IPS-15b (cell line): ENCODE measurements around the gene EXOC1L.
"Not testable (repeated sequence)": the region's sequence is repeated elsewhere in the genome, so short reads cannot be mapped to it uniquely, and the experiment has no call there.

Experiments
- H3K27me3 ChIP-seq: one replicate; pipeline ENCODE4 v1.6.1; 2013; ENCODE audit warnings: low read length; ENCODE audit not compliant: control insufficient read depth, insufficient read depth
- H3K36me3 ChIP-seq: one replicate; pipeline ENCODE4 v1.6.1; 2013; ENCODE audit warnings: low read length; ENCODE audit not compliant: control insufficient read depth, insufficient read depth
- H3K4me1 ChIP-seq: one replicate; pipeline ENCODE4 v1.6.1; 2013; ENCODE audit warnings: mild to moderate bottlenecking, low read length; ENCODE audit not compliant: control insufficient read depth, insufficient read depth
- H3K4me3 ChIP-seq: one replicate; pipeline ENCODE4 v1.5.1; 2013; ENCODE audit warnings: low read depth, low read length
- H3K9ac ChIP-seq: one replicate; pipeline ENCODE4 v1.6.1; 2013; ENCODE audit warnings: low read depth, mild to moderate bottlenecking, low read length
- H3K9me3 ChIP-seq: one replicate; pipeline ENCODE4 v1.6.1; 2013; ENCODE audit warnings: mild to moderate bottlenecking, low read length; ENCODE audit not compliant: control insufficient read depth, insufficient read depth

EXOC1L gene

DNA sequence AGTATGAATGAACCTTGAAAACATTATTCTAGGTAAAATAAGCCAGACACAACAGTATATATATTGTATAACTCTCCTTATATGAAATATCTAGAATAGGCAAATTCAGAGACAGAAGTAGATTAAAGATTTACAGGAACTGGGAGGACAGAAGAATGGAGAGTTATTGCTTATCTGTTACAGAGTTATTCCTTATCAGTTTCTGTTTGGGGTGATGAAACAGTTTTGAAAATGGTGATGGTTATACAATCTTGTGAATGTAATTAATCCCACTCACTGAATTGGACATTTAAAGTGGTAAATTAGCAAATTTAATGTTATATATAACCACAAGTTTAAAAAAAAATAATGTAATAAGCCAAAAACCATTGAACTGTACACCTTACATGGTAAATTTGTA, 19.4 kb downstream of the EXOC1L start:
- H3K4me3 ChIP-seq, result no peak overlapping the region
- no peaks in the 10 kb centered on the region for H3K27me3 ChIP-seq
- no peaks in the 10 kb centered on the region for H3K9me3 ChIP-seq
- H3K4me1 ChIP-seq, result no peaks in the 10 kb centered on the region
- no peak overlapping the region for H3K9ac ChIP-seq
- no peaks in the 10 kb centered on the region for H3K36me3 ChIP-seq

GRCh38 chr4:55840956-55841355, 21.4 kb downstream of the EXOC1L start:
- no peaks in the 10 kb centered on the region for H3K4me1 ChIP-seq
- H3K9ac ChIP-seq, result no peak overlapping the region
- no peaks in the 10 kb centered on the region for H3K36me3 ChIP-seq
- H3K9me3 ChIP-seq, result no peaks in the 10 kb centered on the region
- no peaks in the 10 kb centered on the region for H3K27me3 ChIP-seq
- no peak overlapping the region for H3K4me3 ChIP-seq

DNA sequence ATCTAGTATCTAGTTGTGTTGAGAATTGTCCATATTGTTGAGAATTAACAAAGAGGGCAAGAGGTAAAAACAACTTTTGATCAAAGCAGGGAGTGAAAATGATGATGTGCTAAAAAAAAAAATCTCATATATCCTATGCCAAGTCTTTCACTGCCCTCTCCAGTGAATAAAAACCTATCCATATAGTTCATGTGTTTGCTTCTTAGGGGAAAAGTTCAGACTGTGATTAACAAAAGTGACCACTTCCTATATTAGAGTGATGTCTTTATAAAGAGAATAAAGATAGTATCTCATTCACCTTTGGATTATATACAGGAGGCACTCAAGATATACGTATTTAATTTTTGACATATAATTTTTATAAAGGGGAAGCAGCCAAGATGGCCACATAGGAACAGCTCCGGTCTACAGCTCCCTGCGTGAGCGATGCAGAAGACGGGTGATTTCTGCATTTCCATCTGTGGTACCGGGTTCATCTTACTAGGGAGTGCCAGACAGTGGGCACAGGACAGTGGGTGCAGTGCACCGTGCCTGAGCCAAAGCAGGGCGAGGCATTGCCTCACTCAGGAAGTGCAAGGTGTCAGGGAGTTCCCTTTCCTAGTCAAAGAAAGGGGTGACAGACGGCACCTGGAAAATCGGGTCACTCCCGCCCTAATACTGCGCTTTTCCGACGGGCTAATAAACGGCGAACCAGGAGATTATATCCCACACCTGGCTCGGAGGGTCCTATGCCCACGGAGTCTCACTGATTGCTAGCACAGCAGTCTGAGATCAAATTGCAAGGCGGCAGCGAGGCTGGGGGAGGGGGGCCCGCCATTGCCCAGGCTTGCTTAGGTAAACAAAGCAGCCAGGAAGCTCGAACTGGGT, 22.0 kb downstream of the EXOC1L start:
- H3K4me3 ChIP-seq, result peak overlapping the region; percentile 56
- H3K9me3 ChIP-seq, H3K4me1 ChIP-seq, H3K36me3 ChIP-seq, H3K27me3 ChIP-seq: not testable (repeated sequence)
- H3K9ac ChIP-seq, result peak overlapping the region; percentile 47

GRCh38 chr4:55842312-55842711, 22.7 kb downstream of the EXOC1L start:
- H3K4me1 ChIP-seq, H3K27me3 ChIP-seq, H3K9me3 ChIP-seq, H3K36me3 ChIP-seq, H3K9ac ChIP-seq, H3K4me3 ChIP-seq: not testable (repeated sequence)

DNA sequence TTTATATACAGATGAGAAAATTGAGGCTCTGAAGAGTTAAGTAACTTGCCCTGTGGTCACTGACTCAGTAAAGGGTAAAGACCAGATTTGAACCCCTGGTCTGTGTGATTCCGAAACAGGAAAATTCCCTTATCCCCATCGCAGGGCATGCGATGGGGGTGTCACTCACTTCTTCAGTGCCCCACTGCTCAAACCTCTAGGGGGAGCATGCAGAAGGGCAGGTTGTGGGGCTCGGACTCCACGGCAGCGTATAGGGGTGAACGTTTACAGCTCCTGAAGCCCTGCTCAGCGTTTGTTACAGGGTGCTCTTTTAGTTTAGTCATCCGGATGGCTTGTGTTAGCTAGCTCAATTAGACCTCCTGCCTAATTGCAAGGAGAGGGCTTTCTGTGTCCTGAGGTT, 30.1 kb downstream of the EXOC1L start:
- Histone ChIP-seq H3K9me3 (no peaks in the 10 kb centered on the region), H3K4me1 (peaks cover 2% of the 10 kb centered on the region), H3K36me3 (no peaks in the 10 kb centered on the region), H3K9ac (no peak overlapping the region), H3K27me3 (no peaks in the 10 kb centered on the region), H3K4me3 (no peak overlapping the region)

GRCh38 chr4:55851885-55852284, 32.3 kb downstream of the EXOC1L start:
- H3K4me3 ChIP-seq, result no peak overlapping the region

DNA sequence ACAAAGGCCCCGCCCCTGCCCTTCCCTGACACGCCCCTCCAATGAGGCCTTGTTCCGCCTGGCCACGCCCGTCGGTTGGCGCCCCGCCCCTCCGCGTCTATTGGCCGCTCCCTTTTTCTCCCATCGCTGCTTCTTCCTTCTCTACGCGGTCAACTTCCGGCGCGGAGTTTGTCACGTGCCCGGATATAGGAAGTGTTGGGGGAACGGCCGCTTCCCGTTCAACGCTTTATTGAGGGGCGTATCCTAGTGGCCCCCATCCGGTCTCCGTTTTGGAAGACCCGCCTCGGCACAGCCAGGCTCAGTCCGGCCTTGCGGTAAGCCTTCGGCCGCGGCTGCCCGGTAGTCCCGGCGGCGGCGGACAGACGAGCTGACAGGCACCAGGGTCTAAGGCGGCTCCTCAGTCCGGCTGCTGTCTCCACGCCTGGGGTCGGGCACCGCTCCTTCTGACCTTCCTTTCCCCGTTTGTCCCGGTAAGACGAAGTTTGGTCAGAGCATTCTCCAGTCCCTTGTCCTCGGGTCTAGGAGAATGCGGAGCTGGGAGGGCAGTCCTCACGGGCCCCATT, 34.0 kb downstream of the EXOC1L start, which contains the start of gene EXOC1:
EXOC1 (plus strand) TSS at position 165 of the 563 bp plus-strand sequence. CDS start 4,676 bp downstream, outside the sequence.
- H3K9me3 ChIP-seq, result no peaks in the 10 kb centered on the region
- peaks cover 2% of the 10 kb centered on the region for H3K4me1 ChIP-seq
- peak within 1 kb of the TSS; percentile 87 for H3K4me3 ChIP-seq
- peak within 1 kb of the TSS; percentile 47 for H3K9ac ChIP-seq
- H3K36me3 ChIP-seq, result no peaks in the 10 kb centered on the region
- H3K27me3 ChIP-seq, result no peaks in the 10 kb centered on the region

More at GRCh38 chr4:55851885-55852284, 32.3 kb downstream of the EXOC1L start:
- H3K9ac ChIP-seq, result no peak overlapping the region
- H3K4me1 ChIP-seq, result peaks cover 2% of the 10 kb centered on the region
- H3K36me3 ChIP-seq, result no peaks in the 10 kb centered on the region
- no peaks in the 10 kb centered on the region for H3K9me3 ChIP-seq
- no peaks in the 10 kb centered on the region for H3K27me3 ChIP-seq

GRCh38 chr4:55854129-55854528, 34.5 kb downstream of the EXOC1L start:
- peaks cover 2% of the 10 kb centered on the region for H3K4me1 ChIP-seq
- H3K9ac ChIP-seq, result no peak overlapping the region
- no peaks in the 10 kb centered on the region for H3K9me3 ChIP-seq
- H3K27me3 ChIP-seq, result no peaks in the 10 kb centered on the region
- peak overlapping the region; percentile 87 for H3K4me3 ChIP-seq
- no peaks in the 10 kb centered on the region for H3K36me3 ChIP-seq

DNA sequence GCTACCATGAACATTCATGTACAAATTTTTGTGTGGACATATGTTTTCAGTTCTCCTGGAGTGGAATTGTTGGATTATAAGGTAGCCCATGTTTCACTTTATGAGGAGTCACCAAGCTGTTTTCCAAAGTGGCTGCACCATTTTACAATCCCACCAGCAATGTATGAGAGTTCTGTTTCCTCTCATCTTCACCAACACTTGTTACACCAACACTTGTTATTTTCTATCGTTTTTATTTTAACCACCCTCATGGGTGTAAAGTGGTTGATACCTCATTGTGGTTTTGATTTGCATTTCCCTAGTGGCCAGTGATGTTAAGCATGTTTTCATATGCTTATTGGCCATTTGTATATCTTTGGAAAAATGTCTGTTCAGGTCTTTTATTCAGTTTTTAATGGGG, 38.0 kb downstream of the EXOC1L start:
- peaks cover 2% of the 10 kb centered on the region for H3K4me1 ChIP-seq
- no peaks in the 10 kb centered on the region for H3K36me3 ChIP-seq
- no peaks in the 10 kb centered on the region for H3K9me3 ChIP-seq
- H3K27me3 ChIP-seq, result no peaks in the 10 kb centered on the region
- H3K9ac ChIP-seq, result no peak overlapping the region
- H3K4me3 ChIP-seq, result no peak overlapping the region

DNA sequence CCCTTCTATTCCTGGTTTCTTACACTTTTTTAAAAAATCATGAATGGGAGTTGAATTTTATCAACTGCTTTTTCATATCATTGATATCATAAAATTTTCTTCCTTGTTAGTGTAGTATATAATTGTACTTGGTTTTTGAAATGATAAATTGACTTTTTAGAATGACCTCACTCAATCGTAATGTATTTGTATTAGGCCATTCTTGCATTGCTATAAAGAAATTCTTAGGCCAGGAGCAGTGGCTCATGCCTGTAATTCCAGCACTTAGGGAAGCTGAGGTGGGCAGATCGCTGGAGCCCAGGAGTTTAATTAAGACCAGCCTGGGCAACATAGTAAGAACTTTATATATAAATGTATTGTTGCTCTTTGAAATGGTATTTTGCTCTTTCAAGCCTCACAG, 40.1 kb downstream of the EXOC1L start:
- Histone ChIP-seq H3K27me3 (no peaks in the 10 kb centered on the region), H3K9me3 (no peaks in the 10 kb centered on the region), H3K9ac (no peak overlapping the region), H3K4me1 (no peaks in the 10 kb centered on the region), H3K4me3 (no peak overlapping the region), H3K36me3 (no peaks in the 10 kb centered on the region)

- Histone ChIP-seq H3K9me3 (peaks cover 4% of the 10 kb centered on the region), H3K4me3 (no peak overlapping the region), H3K27me3 (no peaks in the 10 kb centered on the region), H3K9ac (no peak overlapping the region), H3K4me1 (no peaks in the 10 kb centered on the region), H3K36me3 (peaks cover 3% of the 10 kb centered on the region)
Observed at GRCh38 chr4:55864577-55865223, 45.1 kb downstream of the EXOC1L start.
